ENCODE results near the gene ME3.
"Not testable (repeated sequence)": the region's sequence is repeated elsewhere in the genome, so short reads cannot be mapped to it uniquely, and the experiment has no call there.

ME3 gene

GRCh38 chr11:86580535-86580934, 91.9 kb downstream of the ME3 start:
- DNase-seq = no peak

GRCh38 chr11:86579406-86579731, 93.0 kb downstream of the ME3 start:
- DNase-seq = no peak

- no peak for DNase-seq
Measured at GRCh38 chr11:86578727-86579405, 93.5 kb downstream of the ME3 start.

GRCh38 chr11:86577644-86578636, 94.5 kb downstream of the ME3 start:
- no peak for DNase-seq

- DNase-seq = no peak
Measured at GRCh38 chr11:86576946-86577624, 95.3 kb downstream of the ME3 start.

GRCh38 chr11:86575927-86576326, 96.5 kb downstream of the ME3 start:
- DNase-seq = no peak

GRCh38 chr11:86575208-86575855, 97.1 kb downstream of the ME3 start:
- no peak for DNase-seq

GRCh38 chr11:86574493-86575207, 97.8 kb downstream of the ME3 start:
- DNase-seq = no peak

- no peak for DNase-seq
Measured at GRCh38 chr11:86571273-86571948, 101.0 kb downstream of the ME3 start.

GRCh38 chr11:86570451-86570850, 102.0 kb downstream of the ME3 start:
- DNase-seq = no peak

GRCh38 chr11:86570020-86570419, 102.4 kb downstream of the ME3 start:
- DNase-seq = no peak

GRCh38 chr11:86569109-86569508, 103.3 kb downstream of the ME3 start:
- DNase-seq = no peak

- no peak for DNase-seq
Measured at GRCh38 chr11:86565801-86566312, 106.6 kb downstream of the ME3 start.

GRCh38 chr11:86565388-86565787, 107.0 kb downstream of the ME3 start:
- DNase-seq = no peak

- not testable (repeated sequence) for DNase-seq
Measured at GRCh38 chr11:86562842-86563241, 109.6 kb downstream of the ME3 start.

- no peak for DNase-seq
Measured at GRCh38 chr11:86559311-86559945, 113.0 kb downstream of the ME3 start.

GRCh38 chr11:86558841-86559240, 113.6 kb downstream of the ME3 start:
- no peak for DNase-seq

GRCh38 chr11:86558207-86558606, 114.2 kb downstream of the ME3 start:
- DNase-seq = no peak

- no peak for DNase-seq
Measured at GRCh38 chr11:86555866-86556265, 116.5 kb downstream of the ME3 start.

- no peak for DNase-seq
Measured at GRCh38 chr11:86555401-86555800, 117.0 kb downstream of the ME3 start.

- DNase-seq = no peak
Measured at GRCh38 chr11:86553265-86553664, 119.2 kb downstream of the ME3 start.

Data from activated gamma-delta T cell treated with Interleukin-2 at 50 U/mL for 16 hours (primary cell).